Measurements from ENCODE around the gene FLNC.

GRCh38 chr7:128783143-128783861 lies 46.9 kb upstream of the FLNC start:
- TF ChIP-seq, protein P1, sequence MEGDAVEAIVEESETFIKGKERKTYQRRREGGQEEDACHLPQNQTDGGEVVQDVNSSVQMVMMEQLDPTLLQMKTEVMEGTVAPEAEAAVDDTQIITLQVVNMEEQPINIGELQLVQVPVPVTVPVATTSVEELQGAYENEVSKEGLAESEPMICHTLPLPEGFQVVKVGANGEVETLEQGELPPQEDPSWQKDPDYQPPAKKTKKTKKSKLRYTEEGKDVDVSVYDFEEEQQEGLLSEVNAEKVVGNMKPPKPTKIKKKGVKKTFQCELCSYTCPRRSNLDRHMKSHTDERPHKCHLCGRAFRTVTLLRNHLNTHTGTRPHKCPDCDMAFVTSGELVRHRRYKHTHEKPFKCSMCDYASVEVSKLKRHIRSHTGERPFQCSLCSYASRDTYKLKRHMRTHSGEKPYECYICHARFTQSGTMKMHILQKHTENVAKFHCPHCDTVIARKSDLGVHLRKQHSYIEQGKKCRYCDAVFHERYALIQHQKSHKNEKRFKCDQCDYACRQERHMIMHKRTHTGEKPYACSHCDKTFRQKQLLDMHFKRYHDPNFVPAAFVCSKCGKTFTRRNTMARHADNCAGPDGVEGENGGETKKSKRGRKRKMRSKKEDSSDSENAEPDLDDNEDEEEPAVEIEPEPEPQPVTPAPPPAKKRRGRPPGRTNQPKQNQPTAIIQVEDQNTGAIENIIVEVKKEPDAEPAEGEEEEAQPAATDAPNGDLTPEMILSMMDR (IDR thresholded peaks at IDR 0.05) = no peak
- TF ChIP-seq POLR2A (IDR thresholded peaks at IDR 0.05) = no peak
